AG09309 (cell line): ENCODE data around the gene THAP6.
"Not testable (repeated sequence)": the region's sequence is repeated elsewhere in the genome, so short reads cannot be mapped to it uniquely, and the experiment has no call there.

Experiments used
- DNase-seq: peaks from one replicate; pipeline ENCODE4 v3.0.0-alpha.2; 2010; ENCODE audit warnings: low read depth
- H3K4me3 ChIP-seq: 2 replicates; pipeline ENCODE4 v1.5.1; 2011; ENCODE audit warnings: mild to moderate bottlenecking, low read depth, low read length, moderate library complexity; ENCODE audit not compliant: control insufficient read depth
- TF ChIP-seq, protein P1 (sequence below): IDR thresholded peaks from 2 replicates; pipeline ENCODE4 v1.5.1; 2011; ENCODE audit warnings: mild to moderate bottlenecking, low read depth, low read length, inconsistent platforms; ENCODE audit not compliant: insufficient read depth, control insufficient read depth; ENCODE audit errors: missing control alignments

The THAP6 gene

DNA sequence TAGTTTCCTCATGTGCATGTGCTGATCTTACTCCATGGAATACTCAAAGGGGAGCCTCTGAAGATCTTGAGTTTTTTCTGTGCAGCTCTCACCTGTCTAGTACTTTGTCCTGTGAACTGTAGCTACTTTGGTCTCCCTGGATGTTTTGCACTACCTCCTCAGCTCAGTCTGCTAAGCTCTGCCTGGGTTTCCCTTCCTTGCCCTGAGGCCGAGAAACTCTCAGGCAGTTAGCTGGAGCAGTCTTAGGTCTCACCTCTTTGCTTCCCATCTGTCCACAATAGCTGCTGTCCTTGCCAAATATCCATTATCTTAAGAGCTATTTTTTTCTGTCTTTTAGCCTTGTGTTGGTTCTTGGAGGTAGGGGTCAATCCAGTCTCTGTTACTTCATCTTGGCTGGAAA is 11.6 kb downstream of the THAP6 start:
- H3K4me3 ChIP-seq, result no peak overlapping the region
- DNase-seq, result no peak
- TF ChIP-seq, protein P1, sequence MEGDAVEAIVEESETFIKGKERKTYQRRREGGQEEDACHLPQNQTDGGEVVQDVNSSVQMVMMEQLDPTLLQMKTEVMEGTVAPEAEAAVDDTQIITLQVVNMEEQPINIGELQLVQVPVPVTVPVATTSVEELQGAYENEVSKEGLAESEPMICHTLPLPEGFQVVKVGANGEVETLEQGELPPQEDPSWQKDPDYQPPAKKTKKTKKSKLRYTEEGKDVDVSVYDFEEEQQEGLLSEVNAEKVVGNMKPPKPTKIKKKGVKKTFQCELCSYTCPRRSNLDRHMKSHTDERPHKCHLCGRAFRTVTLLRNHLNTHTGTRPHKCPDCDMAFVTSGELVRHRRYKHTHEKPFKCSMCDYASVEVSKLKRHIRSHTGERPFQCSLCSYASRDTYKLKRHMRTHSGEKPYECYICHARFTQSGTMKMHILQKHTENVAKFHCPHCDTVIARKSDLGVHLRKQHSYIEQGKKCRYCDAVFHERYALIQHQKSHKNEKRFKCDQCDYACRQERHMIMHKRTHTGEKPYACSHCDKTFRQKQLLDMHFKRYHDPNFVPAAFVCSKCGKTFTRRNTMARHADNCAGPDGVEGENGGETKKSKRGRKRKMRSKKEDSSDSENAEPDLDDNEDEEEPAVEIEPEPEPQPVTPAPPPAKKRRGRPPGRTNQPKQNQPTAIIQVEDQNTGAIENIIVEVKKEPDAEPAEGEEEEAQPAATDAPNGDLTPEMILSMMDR, result no peak

DNA sequence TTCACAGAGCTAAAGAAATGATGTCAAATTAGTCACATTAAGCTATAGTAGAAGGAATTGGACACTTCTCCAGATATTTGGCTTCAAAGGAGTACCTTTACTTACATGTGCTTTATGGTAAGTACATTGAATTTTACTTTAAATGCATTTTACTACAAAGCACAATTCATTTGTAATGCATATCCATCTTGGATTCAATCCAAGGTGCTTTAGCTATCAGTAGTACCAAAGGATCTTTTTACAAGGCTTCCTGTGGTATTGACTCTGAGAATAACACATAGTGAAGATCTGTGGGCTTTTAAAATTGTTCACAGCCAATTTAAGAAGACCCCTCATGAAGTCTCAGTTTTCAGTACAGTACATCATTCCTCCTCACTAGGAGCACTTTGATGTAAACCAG is 13.2 kb downstream of the THAP6 start:
- H3K4me3 ChIP-seq, result no peak overlapping the region
- TF ChIP-seq, protein P1, result no peak
- DNase-seq, result no peak

DNA sequence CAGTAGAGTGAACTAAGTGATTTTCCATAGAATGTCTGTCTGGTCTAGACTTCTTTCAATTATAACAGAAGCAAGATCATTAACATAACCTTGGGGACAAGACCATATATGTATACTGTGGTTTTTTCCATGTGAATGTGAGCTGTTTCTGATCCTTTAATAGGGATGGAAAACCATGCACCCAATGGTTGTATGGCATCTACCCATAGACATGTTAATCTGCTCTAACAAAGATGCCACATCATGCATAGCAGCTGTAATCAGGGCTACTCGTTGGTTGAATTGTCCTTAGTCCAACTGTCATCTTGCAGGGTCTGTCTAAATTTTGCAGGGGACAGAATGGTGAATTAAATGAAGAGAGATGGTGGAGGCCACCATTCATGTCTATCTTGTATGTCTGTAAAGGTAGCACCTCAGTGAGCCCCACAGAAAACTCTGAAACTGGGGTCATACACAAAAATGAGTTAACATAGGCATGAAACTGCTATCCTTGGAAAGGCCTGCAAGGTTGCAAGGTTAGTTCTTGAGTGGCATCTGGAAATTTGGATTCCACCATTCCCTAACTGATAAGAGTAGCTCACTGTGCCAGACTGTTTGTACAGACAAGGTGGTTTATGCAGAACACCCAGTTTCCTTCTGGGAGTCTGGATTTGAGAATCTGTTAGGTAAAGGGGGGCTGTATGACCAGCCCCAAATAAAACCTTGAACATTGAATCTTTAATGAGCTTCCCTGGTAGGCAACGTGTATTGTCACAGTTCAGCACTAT is 16.5 kb downstream of the THAP6 start:
- TF ChIP-seq, protein P1, result no peak
- no peak for DNase-seq
- H3K4me3 ChIP-seq, result no peak overlapping the region

DNA sequence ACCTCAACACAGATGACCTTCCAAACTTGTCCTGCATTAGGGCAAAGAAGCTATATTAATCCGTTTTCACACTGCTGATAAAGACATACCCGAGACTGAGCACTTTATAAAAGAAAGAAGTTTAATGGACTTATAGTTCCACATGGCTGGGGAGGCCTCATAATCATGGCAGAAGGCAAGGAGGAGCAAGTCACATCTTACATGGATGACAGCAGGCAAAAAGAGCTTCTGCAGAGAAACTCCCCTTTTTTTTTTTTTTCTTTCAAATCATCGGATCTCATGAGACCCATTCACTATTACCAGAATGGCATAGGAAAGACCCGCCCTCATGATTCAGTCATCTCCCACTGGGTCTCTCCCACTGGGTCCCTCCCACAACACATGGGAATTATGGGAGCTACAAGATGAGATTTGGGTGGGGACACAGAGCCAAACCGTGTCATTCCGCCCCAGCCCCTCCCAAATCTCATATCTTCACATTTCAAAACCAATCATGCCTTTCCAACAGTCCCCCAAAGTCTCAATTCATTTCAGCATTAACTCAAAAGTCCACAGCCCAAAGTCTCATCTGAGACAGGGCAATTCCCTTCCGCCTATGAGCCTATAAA is 17.4 kb downstream of the THAP6 start:
- H3K4me3 ChIP-seq, DNase-seq: not testable (repeated sequence)

DNA sequence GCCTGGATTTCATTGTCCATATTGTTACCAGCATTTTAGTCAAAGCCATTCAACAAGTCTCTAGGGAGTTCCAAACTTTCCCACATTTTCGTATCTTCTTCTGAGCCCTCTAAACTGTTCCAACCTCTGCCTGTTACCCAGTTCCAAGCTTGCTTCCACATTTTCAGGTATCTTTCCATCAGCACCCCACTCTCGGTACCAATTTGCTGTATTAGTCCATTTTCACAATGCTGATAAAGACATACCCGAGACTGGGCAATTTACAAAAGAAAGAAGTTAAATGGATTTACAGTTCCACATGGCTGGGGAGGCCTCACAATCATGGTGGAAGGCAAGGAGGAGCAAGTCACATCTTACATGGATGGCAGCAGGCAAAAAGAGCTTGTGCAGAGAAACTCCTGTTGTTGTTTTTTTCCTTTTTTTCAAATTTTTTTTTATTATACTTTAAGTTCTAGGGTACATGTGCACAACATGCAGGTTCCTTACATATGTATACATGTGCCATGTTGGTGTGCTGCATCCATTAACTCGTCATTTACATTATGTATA is 19.1 kb downstream of the THAP6 start:
- not testable (repeated sequence) for DNase-seq, H3K4me3 ChIP-seq

DNA sequence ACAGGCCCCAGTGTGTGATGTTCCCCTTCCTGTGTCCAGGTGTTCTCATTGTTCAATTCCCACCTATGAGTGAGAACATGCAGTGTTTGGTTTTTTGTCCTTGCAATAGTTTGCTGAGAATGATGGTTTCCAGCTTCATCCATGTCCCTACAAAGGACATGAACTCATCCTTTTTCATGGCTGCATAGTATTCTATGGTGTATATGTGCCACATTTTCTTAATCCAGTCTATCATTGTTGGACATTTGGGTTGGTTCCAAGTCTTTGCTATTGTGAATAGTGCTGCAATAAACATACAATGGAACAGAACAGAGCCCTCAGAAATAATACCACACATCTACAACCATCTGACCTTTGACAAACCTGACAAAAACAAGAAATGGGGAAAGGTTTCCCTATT is 19.7 kb downstream of the THAP6 start:
- H3K4me3 ChIP-seq, DNase-seq: not testable (repeated sequence)

DNA sequence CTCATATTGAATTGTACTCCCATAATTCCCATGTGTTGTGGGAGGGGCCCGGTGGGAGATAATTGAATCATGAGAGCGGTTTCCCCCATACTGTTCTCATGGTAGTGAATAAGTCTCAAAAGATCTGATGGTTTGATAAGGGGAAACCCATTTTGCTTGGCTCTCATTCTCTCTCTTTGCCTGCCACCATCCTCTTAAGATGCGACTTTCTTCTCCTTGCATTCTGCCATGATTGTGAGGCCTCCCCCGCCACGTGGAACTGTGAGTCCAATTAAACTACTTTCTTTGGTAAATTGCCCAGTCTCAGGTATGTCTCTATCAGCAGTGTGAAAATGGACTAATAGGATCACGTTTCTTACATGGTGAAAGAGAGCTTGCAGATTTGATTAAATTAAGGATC is 23.0 kb downstream of the THAP6 start:
- DNase-seq, H3K4me3 ChIP-seq: not testable (repeated sequence)

DNA sequence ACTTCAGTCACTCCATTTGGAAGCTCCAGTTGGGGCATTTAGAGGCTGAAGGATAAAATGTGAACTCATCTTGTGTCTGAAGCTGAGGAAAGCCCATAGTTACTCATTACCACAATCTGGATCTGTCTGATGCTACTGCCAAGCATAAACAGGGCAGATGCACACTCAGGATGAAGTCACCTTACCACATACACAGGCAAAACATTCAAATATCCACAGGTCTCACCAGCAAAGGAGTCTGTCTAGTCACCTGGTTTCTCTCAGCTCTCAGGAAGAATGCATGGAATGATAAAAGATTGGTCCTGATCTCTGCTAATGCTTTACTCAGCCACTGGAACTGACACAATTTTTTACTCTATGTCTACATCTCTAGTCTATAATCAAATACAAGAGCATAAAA is 28.6 kb downstream of the THAP6 start:
- peak; percentile 31 for DNase-seq
- H3K4me3 ChIP-seq, result no peak overlapping the region
- TF ChIP-seq, protein P1, result no peak

DNA sequence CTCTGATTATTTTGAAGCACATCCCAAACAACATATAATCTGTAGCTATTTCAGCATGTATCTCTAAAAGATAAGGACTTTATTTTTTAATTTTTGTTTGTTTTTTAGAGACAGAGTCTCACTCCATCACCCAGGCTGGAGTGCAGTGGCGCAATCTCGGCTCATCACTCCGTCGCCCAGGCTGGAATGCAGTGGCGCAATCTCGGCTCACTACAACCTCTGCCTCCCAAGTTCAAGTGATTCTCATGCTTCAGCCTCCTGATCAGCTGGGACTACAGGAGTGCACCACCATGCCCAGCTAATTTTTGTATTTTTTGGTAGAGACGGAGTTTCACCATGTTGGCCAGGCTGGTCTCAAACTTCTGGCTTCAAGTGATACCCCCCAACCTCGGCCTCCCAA is 29.9 kb downstream of the THAP6 start:
- H3K4me3 ChIP-seq, DNase-seq: not testable (repeated sequence)
